ENCODE data around the gene PLCXD1.
"Not testable (repeated sequence)": the region's sequence is repeated elsewhere in the genome, so short reads cannot be mapped to it uniquely, and the experiment has no call there.

Gene PLCXD1

DNA sequence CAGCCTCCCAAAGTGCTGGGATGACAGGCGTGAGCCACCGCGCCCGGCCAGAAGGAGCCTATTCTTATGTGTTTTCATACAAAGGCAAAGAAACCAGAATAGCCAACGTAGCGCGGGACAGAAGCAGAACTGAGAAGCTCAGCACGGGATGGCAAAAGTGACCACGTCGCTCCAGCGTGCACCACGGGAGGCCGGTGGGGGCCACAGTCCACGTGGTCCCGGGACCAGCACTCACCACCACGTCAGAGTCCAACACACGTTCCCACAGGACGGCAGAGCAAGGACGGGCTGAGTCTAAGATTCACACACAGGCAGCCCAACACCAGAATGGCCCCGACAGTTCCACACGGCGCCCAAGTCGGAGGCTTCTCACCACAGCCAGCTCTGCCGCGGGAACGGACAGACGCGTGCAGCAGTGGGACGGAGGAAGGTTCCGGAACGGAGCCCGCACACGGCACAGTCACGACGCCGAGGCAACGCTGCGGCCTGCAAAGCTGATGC, 56.2 kb downstream of the PLCXD1 start:
- no peak for DNase-seq

- DNase-seq, result no peak
Measured at GRCh38 chrX:338281-338835, 57.2 kb downstream of the PLCXD1 start.

GRCh38 chrX:338836-339400, 57.7 kb downstream of the PLCXD1 start:
- no peak for DNase-seq

DNA sequence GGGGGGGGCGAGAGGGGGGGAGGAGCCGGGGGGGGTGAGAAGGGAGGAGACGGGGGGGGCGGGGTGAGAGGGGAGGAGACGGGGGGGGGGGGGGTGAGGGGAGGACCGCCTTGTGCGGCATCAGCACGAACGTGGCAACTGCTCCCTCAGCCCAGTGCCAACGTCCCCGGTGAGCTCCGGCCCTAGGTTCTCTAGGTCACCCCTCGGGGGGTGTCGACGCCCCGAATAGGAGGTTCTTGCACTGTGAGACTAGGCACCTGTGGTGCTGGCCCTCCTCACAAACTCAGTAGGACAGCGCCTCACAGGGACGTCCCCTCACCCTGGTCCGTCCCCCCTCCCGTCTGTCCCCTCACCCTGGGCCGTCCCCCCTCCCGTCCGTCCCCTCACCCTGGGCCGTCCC, 58.9 kb downstream of the PLCXD1 start:
- DNase-seq, result no peak

- no peak for DNase-seq
Measured at GRCh38 chrX:340641-341423, 59.7 kb downstream of the PLCXD1 start.

- no peak for DNase-seq
Measured at GRCh38 chrX:341541-342101, 60.4 kb downstream of the PLCXD1 start.

GRCh38 chrX:344371-344901, 63.3 kb downstream of the PLCXD1 start:
- DNase-seq, result no peak

GRCh38 chrX:345020-345925, 64.1 kb downstream of the PLCXD1 start:
- no peak for DNase-seq

DNA sequence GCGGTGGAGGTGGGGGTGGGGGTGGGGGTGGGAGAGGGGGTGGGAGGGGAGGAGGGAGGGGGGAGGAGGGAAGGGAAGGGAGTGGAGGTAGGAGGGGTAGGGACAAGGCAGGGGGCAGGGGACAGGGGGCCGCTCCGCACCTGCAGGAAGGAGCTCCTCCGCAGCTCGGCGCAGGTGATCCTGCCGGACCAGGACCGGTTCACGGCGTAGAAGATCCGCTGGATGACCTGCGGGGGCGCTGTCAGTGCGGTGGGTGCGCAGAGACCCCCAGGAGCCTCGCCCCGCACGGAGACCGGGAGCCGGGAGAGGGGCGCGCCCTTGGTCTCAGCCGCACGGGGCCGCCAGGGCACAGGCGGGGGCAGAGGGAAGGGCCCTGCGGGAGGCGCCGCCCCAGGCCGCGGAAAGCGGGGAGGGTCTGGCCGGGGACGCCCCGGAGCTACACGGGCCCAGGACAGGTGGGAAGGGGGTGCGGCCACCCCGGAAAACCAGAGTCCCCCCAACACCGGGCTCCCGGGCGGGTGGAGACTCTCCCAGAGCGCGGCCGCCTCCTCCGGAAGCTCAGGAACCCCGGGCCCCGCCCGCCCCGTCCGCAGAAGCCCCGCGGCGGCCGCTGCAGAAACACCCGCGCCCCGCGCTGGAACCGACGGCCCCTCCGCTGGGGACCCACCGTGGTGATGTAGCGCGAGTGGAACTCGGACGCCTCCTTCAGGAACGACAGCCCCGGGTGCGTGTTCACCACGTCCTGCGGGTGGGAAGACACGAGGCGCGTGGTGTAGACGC, 65.0 kb downstream of the PLCXD1 start:
- DNase-seq, result no peak

DNA sequence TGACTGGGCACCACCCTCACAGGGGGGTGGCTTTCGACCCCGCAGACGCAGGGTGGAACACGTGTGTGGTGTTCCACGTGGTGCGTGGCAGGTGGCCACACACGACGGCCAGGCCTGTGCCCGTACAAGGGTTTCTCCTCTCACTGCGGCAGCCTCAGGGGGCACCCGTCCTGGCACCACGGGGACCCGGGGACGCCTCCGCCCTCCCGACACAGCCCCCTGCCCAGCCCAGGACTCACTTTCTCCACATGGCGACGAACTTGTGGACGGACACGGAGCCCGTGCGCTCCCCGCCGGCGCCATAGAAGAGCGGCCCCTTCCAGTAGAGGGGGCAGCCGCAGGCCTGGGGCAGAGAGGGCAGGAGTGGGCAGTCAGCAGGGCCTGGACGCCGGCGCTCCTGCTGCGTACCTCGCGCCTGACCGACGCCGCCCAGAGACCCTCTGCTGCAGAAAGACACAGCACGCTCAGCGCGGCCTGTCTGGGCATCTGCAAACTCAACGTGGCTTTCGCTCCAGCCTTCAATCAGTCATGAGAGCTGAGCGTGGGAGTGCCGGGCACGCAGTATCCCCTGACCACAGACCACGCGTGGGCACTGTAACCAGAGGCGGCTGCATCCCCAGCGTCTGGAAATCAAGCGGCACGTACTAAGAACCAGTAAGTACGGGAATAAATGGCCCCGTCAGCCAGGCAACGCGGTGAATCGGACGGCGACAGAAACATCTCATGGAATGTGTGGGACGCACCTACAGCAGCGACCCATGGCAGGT, 66.4 kb downstream of the PLCXD1 start:
- no peak for DNase-seq

DNA sequence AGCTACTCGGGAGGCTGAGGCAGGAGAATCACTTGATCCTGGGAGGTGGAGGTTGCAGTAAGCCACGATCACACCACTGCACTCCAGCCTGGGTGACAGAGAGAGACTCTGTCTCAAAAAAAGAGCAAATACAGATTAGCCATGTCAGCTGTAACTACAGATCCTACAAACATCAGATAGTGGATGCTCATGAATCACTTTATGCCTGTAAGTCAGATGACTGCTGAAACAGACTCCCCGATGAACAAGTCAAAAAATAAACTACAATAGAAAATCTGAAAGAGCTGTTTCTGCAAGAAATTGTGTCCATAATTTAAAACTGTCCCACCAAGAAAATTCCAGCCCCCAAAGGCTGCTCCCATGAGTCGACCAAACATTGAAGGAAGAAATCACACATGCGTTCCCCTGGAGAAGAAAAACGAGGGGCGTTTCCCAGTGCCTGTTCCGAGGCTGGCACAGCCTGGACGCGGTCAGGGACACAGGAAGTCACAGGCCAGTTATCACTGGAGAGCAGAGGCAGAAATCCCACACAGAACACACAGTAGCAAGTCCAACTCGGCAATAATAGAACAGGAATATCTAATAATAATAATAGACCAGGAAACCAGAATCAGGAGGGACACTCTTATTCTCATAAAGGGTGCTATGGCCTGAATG, 67.4 kb downstream of the PLCXD1 start:
- DNase-seq, result no peak

- no peak for DNase-seq
Measured at GRCh38 chrX:349196-349595, 68.0 kb downstream of the PLCXD1 start.

DNA sequence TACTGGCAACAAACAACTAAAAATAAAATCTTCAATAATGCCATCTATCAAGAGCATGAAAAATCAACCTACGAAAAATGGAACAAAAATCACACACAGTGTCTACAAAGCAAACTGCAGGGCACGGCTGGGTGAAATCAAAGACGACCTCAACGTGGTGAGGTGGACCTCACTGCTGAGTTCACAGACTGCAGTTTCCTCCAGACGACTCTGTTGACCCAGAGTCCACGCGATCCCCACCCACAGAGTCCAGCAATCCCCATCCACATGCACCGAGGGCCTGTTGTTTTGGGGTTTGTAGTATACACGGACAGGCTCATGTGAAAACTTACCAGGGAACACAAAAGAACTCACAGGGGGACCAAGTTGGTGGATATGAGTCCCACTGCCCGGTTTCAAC, 68.5 kb downstream of the PLCXD1 start:
- DNase-seq, result no peak

GRCh38 chrX:350148-350533, 69.0 kb downstream of the PLCXD1 start:
- no peak for DNase-seq

GRCh38 chrX:350534-351323, 69.5 kb downstream of the PLCXD1 start:
- no peak for DNase-seq

DNA sequence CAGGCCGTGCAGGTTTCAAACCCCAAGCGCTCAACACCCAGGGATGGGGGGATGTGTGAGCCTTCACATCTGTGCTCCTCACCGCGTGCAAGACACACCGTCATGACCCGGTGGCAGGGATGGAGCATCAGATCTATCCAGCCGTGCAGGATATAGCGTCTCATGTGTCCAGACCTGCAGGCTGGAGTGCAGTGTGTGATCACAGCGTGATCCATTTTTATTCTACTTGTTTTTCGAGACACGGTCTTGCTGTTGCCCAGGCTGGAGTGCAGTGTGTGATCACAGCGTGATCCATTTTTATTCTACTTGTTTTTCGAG, 70.1 kb downstream of the PLCXD1 start:
- DNase-seq, result not testable (repeated sequence)

GRCh38 chrX:351736-352135, 70.6 kb downstream of the PLCXD1 start:
- DNase-seq, result no peak

GRCh38 chrX:352181-352580, 71.0 kb downstream of the PLCXD1 start:
- DNase-seq, result no peak

DNA sequence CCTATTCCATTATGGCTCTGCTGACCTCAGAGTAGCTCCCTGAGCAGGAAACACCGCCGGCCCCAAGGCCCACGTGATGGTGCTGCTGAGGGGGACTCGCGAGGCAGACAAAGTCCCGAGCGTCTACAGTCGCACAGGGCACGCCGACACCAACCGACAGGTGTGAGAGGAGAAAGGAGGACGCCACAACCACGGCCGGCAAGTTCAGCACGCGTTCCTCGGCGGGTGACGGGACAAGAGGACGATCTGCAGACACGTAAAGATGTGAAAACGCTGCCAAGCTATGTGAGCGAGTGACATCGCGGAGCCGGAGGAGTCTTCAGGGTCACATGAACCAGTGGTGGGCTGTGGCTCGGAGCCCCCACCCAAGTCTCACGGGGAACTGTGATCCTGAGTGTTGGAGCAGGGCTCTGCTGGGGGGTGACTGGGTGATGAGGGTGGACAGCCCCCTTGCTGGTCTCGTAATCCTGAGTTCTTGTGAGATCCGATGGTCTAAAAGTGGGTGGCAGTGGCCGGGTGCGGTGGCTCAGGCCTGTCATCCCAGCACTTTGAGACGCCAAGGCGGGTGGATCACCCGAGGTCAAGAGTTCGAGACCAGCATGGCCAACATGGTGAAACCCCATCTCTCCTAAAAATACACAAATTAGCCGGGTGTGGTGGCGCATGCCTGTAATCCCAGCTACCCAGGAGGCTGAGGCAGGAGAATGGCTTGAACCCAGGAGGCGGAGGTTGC, 71.6 kb downstream of the PLCXD1 start:
- DNase-seq, result no peak

Measured in activated CD4-positive, alpha-beta T cell treated with anti-CD3 and anti-CD28 coated beads for 48 hours (primary cell).